BLaER1 (cell line): ENCODE measurements around the gene MMEL1.

Experiments
- H3K27ac ChIP-seq: shearing (Covaris generic); formaldehyde crosslinking; 2 replicates; pipeline ENCODE4 v1.8.1; 2022
- H3K27me3 ChIP-seq: shearing (Covaris generic); formaldehyde crosslinking; 2 replicates; pipeline ENCODE4 v1.8.1; 2022
- H3K36me3 ChIP-seq: shearing (Covaris generic); formaldehyde crosslinking; 2 replicates; pipeline ENCODE4 v1.8.1; 2022
- H3K4me1 ChIP-seq: shearing (Covaris generic); formaldehyde crosslinking; 2 replicates; pipeline ENCODE4 v1.8.1; 2022
- H3K4me2 ChIP-seq: shearing (Covaris generic); formaldehyde crosslinking; 2 replicates; pipeline ENCODE4 v1.8.1; 2022
- H3K4me3 ChIP-seq: shearing (Covaris generic); formaldehyde crosslinking; 2 replicates; pipeline ENCODE4 v1.8.1; 2022
- H3K9ac ChIP-seq: shearing (Covaris generic); formaldehyde crosslinking; 2 replicates; pipeline ENCODE4 v1.8.1; 2022
- H3K9me3 ChIP-seq: shearing (Covaris generic); formaldehyde crosslinking; 2 replicates; pipeline ENCODE4 v1.8.1; 2022
- H4K20me1 ChIP-seq: shearing (Covaris generic); formaldehyde crosslinking; 2 replicates; pipeline ENCODE4 v1.8.1; 2022
- Cebpa-rat ChIP-seq: shearing (Covaris generic); IDR thresholded peaks from 2 replicates; pipeline ENCODE4 v1.8.1; 2022

The MMEL1 gene

DNA sequence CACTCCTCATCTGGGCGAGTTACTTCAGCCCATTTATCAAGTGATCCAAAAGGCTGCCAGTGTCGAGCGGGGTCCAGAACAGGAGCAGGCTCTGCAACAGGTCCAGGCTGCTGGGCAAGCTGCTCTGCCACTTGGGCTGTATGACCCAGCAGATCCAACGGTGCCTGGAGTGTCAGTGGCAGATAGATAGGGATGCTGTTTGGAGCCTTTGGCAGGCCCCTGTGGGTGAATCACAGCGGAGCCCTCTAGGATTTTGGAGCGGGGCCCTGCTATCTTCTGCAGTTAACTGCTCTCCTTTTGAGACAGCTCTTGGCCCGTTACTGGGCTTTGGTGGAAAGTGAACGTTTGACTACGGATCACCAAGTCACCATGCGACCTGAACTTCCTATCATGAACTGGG is 7.5 kb downstream of the MMEL1 start:
- H3K36me3 ChIP-seq = no peaks in the 10 kb centered on the region
- no peak overlapping the region for H3K9ac ChIP-seq
- no peak for TF ChIP-seq Cebpa-rat
- no peak overlapping the region for H3K4me2 ChIP-seq
- peaks cover 62% of the 10 kb centered on the region for H3K27me3 ChIP-seq
- no peak overlapping the region for H3K27ac ChIP-seq
- peaks cover 31% of the 10 kb centered on the region for H3K9me3 ChIP-seq
- H3K4me1 ChIP-seq = no peaks in the 10 kb centered on the region
- H3K4me3 ChIP-seq = no peak overlapping the region
- peaks cover 12% of the 10 kb centered on the region; the same call in 1 of the 2 replicates for H4K20me1 ChIP-seq

DNA sequence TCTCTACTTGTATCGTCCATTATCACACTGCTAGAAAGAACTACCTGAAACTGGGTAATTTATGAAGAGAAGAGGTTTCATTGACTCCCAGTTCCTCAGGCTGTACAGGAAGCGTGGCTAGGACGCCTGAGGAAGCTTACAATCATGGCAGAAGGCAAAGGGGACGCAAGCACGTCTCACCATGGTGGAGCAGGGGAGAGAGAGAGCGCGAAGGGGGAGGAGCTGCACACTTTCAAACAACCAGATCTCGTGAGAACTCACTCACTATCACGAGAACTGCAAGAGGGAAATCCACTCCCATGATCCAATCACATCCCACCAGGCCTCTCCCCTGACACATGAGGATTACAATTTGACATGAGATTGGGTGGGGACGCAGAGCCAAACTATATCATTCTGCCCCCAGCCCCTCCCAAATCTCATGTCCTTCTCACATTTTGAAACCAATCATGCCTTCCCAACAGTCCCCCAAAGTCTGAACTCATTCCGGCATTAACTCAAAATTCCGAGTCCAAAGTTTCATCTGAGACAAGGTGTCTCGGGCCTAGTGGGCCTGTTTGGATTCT is 8.0 kb downstream of the MMEL1 start:
- H3K27me3 ChIP-seq = peaks cover 57% of the 10 kb centered on the region
- no peak overlapping the region for H3K4me2 ChIP-seq
- no peaks in the 10 kb centered on the region for H3K36me3 ChIP-seq
- H3K4me3 ChIP-seq = no peak overlapping the region
- no peak for TF ChIP-seq Cebpa-rat
- H3K9me3 ChIP-seq = peaks cover 31% of the 10 kb centered on the region
- H3K27ac ChIP-seq = no peak overlapping the region
- no peak overlapping the region for H3K9ac ChIP-seq
- H4K20me1 ChIP-seq = peaks cover 12% of the 10 kb centered on the region; the same call in 1 of the 2 replicates
- no peaks in the 10 kb centered on the region for H3K4me1 ChIP-seq

DNA sequence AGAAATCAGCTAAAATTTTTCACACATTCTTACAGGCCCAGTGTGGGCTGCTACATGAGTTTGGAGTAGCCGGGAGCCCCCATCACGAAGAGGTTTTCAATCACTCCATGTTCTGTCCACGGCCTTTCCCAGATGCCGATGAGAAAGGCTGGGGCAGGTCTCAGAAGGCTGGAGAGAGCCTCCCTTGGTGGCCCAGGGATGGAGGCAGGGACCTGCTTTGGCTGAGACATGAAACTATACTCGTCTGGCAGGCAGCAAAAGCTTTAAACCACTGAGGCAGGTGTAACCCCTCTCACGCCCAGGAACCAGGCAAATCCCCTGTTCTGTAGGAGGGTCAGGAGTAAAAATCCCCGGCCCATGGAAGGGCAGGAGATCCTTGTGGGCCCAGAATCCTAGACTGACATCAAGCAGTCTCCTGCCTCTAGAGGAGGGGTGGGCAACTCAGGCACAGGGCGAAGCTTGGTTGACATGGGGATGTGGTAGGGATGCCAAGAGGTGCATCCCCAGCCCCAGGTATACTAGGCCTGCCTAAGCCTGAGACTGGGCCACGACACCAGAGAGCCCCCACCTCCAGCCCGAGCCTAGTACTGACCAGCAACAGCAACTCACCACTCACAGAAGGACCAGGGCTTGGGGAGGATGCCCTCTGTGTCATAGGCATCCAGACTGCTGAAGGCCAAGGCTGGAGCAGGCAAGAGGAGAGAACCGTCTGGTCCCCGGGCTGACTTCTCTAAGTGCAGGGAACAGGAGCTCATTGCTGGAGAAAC is 9.1 kb downstream of the MMEL1 start:
- no peak for TF ChIP-seq Cebpa-rat
- Histone ChIP-seq H3K9me3 (peaks cover 28% of the 10 kb centered on the region), H3K27me3 (peaks cover 46% of the 10 kb centered on the region), H3K9ac (no peak overlapping the region), H3K36me3 (no peaks in the 10 kb centered on the region), H3K4me2 (no peak overlapping the region), H3K4me3 (no peak overlapping the region), H3K27ac (no peak overlapping the region), H3K4me1 (no peaks in the 10 kb centered on the region), H4K20me1 (peaks cover 5% of the 10 kb centered on the region; the same call in 1 of the 2 replicates)

DNA sequence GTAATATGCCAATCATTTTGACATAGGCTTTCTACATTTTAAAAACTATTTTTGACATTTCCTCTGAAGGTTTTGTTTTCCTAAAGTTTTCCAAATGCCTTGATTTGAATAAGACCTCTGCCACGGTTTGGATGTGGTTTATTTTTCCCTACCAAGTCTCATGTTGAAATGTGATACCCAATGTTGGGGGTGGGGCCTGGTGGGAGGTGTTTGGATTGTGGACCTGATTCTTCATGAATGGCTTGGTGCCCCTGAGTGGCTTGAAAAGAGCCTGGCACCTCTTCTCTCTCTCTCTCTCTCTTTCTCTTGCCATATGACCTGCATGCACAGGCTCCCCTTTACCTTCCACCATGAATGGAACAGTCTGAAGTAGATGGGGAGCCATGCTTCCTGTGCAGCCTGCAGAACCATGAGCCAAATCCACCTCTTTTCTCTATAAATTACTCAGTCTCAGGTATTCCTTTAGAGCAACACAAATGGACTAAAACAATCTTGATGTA is 14.8 kb downstream of the MMEL1 start:
- H3K9ac ChIP-seq = no peak overlapping the region
- H3K27me3 ChIP-seq = 0 out of 2 replicates have a peak, but pooled peaks cover 4% of the 10 kb centered on the region
- H3K4me3 ChIP-seq = no peak overlapping the region
- no peak overlapping the region for H3K4me2 ChIP-seq
- H3K4me1 ChIP-seq = no peaks in the 10 kb centered on the region
- H3K36me3 ChIP-seq = no peaks in the 10 kb centered on the region
- TF ChIP-seq Cebpa-rat = no peak
- no peak overlapping the region for H3K27ac ChIP-seq
- H3K9me3 ChIP-seq = peaks cover 64% of the 10 kb centered on the region
- H4K20me1 ChIP-seq = no peaks in the 10 kb centered on the region

DNA sequence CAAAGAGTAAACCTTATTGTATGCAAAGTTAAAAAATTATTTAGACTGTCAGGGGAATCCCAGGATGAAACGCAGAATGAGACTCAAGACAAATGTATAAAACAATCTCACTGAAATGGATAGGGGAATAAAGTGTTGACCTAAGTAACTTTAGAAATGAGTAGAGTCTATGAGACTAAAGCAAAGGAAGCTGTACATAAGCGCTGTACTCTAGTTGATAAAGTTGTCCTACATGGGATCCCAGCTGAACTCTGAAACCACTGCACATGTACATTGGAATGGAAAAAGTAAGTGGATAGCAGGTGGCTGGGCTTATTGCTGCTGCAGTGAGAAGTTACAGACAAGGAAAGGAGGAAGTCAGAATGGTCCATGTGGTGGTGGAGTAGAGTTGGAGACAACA is 18.7 kb downstream of the MMEL1 start:
- Histone ChIP-seq H3K4me2 (no peak overlapping the region), H3K4me1 (peaks cover 38% of the 10 kb centered on the region), H3K36me3 (no peaks in the 10 kb centered on the region), H3K4me3 (no peak overlapping the region), H3K9me3 (peaks cover 38% of the 10 kb centered on the region), H3K9ac (no peak overlapping the region), H3K27me3 (no peaks in the 10 kb centered on the region), H3K27ac (no peak overlapping the region), H4K20me1 (peaks cover 4% of the 10 kb centered on the region; the same call in 1 of the 2 replicates)
- no peak for TF ChIP-seq Cebpa-rat

DNA sequence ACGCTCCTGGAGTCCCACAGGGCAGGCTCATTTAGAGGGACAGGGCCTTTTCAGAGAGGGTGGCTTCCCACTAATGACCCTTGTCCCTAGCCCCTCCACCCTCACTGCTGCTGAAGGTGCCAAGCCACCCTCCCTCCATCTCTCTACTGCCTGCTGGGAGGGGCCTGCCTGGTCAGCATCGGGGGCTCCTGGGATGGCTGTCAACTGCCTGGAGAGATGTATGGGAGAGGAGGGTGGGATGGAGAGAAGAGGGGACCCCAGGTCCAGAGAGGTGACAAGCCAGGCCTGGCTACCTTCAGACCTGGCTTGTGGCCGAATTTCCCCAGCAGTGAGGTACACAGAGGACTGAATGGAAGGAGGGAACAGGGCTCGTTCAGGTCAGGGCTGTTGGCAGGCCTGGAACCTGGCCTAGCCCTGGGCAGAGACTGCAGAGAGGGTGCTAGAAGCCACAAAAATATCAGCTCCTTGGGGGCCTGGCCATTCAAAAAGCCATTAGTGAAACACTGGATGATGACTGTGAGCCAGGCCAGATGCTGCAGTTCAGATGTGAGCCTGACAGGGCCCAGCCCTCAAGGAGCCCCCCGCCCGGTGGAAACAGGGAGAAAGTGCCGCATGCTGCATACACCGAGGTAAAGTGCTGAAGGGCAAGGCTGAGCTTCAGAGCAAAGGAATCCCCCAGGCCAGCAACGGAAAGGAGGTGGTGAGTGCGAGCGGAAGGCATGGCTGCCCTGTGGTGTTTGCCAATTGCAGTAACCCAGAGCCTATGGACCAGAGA is 20.0 kb downstream of the MMEL1 start:
- H4K20me1 ChIP-seq = peaks cover 4% of the 10 kb centered on the region; the same call in 1 of the 2 replicates
- H3K9ac ChIP-seq = no peak overlapping the region
- H3K4me3 ChIP-seq = no peak overlapping the region
- H3K27ac ChIP-seq = no peak overlapping the region
- no peaks in the 10 kb centered on the region for H3K36me3 ChIP-seq
- peaks cover 40% of the 10 kb centered on the region for H3K4me1 ChIP-seq
- peak overlapping the region; percentile 95 for H3K4me2 ChIP-seq
- no peaks in the 10 kb centered on the region for H3K27me3 ChIP-seq
- no peak for TF ChIP-seq Cebpa-rat
- peaks cover 38% of the 10 kb centered on the region for H3K9me3 ChIP-seq

DNA sequence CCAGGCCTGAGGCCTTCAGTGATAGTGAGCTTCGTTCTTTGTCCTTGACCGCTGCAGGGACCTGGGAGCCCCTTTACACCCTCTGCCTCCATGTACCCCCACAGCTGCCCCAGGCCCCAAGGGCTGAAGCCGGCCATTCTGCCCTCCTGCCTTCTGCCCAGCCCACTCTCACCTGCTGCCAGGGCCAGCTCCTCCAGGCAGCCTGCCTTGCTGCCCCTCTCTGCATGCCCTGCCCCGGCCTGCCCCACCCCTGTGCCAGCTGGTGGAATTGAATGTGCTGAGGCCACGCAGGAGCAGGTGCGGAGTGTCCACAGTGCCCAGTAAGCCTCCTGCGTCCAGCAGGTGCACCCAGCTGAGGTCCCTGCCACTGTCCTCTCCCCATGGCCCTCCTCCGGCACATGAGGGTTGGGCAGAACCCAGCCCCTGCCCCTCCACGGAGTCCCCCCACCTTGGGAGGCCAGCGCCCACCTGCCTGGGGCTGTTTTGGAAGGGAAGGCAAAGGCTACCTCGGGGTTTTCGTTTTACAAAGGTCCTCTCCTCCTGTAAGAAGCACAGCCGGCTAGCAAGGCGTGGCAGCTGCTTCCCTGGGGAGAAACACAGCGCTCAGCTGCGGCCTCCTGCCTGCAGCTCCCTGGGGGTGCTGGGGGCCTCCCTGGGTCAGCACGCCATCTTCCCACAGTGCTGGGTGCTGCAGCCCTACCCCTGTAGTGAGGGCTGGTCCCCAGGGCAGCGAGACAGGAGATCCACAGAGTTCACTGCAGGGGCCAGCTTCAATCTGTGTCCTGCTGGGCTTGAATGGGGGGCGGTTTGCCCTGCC is 21.0 kb downstream of the MMEL1 start:
- H3K27ac ChIP-seq = 0 out of 2 replicates have a peak overlapping the region, but pooled peaks have one; percentile 9
- no peak overlapping the region for H3K9ac ChIP-seq
- peaks cover 4% of the 10 kb centered on the region; the same call in 1 of the 2 replicates for H4K20me1 ChIP-seq
- no peaks in the 10 kb centered on the region for H3K27me3 ChIP-seq
- H3K4me1 ChIP-seq = peaks cover 44% of the 10 kb centered on the region
- no peaks in the 10 kb centered on the region for H3K36me3 ChIP-seq
- H3K9me3 ChIP-seq = peaks cover 37% of the 10 kb centered on the region
- H3K4me3 ChIP-seq = peak overlapping the region; percentile 45; the same call in 1 of the 2 replicates
- no peak for TF ChIP-seq Cebpa-rat
- H3K4me2 ChIP-seq = peak overlapping the region; percentile 95

DNA sequence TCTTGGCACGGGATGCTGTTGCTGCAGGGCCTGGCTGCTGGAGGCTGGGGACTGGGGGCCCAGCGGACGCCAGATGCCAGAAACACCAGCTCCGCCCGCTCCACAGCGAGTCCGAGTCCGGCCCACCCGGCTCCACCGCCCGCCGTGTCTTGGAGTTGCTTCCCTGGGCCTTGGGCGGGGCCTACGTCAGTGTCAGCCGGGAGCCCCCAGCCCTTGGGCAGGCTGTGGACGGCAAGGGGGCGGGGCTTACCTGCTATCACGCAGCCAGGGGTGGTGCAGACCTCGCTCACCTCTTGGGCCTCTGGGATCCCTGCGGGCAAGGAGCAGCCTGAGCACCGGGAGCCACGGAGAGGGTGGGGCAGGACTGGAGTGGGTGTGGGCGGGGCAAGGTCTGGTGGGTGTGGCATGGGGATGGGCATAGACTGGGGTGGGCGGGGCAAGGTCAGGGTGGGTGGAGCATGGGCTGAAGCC is 21.8 kb downstream of the MMEL1 start:
- TF ChIP-seq Cebpa-rat = no peak
- peaks cover 52% of the 10 kb centered on the region for H3K4me1 ChIP-seq
- H3K9me3 ChIP-seq = peaks cover 29% of the 10 kb centered on the region
- H3K27me3 ChIP-seq = no peaks in the 10 kb centered on the region
- H3K27ac ChIP-seq = no peak overlapping the region
- no peaks in the 10 kb centered on the region for H3K36me3 ChIP-seq
- H3K9ac ChIP-seq = no peak overlapping the region
- H4K20me1 ChIP-seq = peaks cover 4% of the 10 kb centered on the region; the same call in 1 of the 2 replicates
- H3K4me3 ChIP-seq = no peak overlapping the region
- H3K4me2 ChIP-seq = peak overlapping the region; percentile 95
